HepG2 (cell line): Measurements from ENCODE around the gene BEST2. TPM values are rescaled to one million over a fixed set of nuclear protein-coding genes. Genes with fewer than 3 reads are reported as not detected.
A peak's percentile ranks its signal among the peaks of the same experiment; 100 is the strongest.

Source experiments
- ETV6 ChIP-seq: sonication (generic); formaldehyde crosslinking; conservative IDR thresholded peaks from 2 replicates; pipeline ENCODE4 v1.4.0; 2020; ENCODE audit warnings: missing genetic modification reagents
- IRF1 ChIP-seq: sonication (generic); formaldehyde crosslinking; IDR thresholded peaks from 2 replicates; pipeline ENCODE4 v1.4.0; 2020; ENCODE audit warnings: low read depth, mild to moderate bottlenecking, missing genetic modification reagents
- KAT7 ChIP-seq: IDR thresholded peaks from 2 replicates; pipeline ENCODE4 v1.6.1; 2018; ENCODE audit warnings: borderline replicate concordance, missing compliant biosample characterization
- KMT2A ChIP-seq: sonication (generic); formaldehyde crosslinking; IDR thresholded peaks from 2 replicates; pipeline ENCODE4 v1.4.0; 2020; ENCODE audit warnings: missing genetic modification reagents
- MEIS1 ChIP-seq: sonication (generic); formaldehyde crosslinking; IDR thresholded peaks from 2 replicates; pipeline ENCODE4 v1.9.0; 2021; ENCODE audit warnings: mild to moderate bottlenecking, missing genetic modification reagents, moderate library complexity, borderline replicate concordance
- NCOA5 ChIP-seq: sonication (generic); formaldehyde crosslinking; IDR thresholded peaks from 2 replicates; pipeline ENCODE4 v1.4.0; 2020; ENCODE audit warnings: missing genetic modification reagents
- SIN3B ChIP-seq: fragments of 150-350 bp; IDR thresholded peaks from 2 replicates; pipeline ENCODE4 v1.6.1; 2014; ENCODE audit warnings: low read length
- ZBTB2 ChIP-seq: sonication (generic); formaldehyde crosslinking; IDR thresholded peaks from 2 replicates; pipeline ENCODE4 v1.8.0; 2022; ENCODE audit warnings: low read depth, missing genetic modification reagents
- ZFP41 ChIP-seq: sonication (generic); formaldehyde crosslinking; IDR thresholded peaks from 2 replicates; pipeline ENCODE4 v1.4.0; 2020; ENCODE audit warnings: mild to moderate bottlenecking, missing genetic modification reagents, borderline replicate concordance
- ZHX1 ChIP-seq: sonication (generic); formaldehyde crosslinking; IDR thresholded peaks from 2 replicates; pipeline ENCODE4 v1.8.1; 2022; ENCODE audit warnings: low read depth, mild to moderate bottlenecking, missing genetic modification reagents
- ZMAT3 ChIP-seq: sonication (generic); formaldehyde crosslinking; conservative IDR thresholded peaks from 2 replicates; pipeline ENCODE4 v1.7.0; 2021; ENCODE audit warnings: missing genetic modification reagents
- ZNF160 ChIP-seq: sonication (generic); formaldehyde crosslinking; IDR thresholded peaks from 2 replicates; pipeline ENCODE4 v1.8.0; 2022; ENCODE audit warnings: mild to moderate bottlenecking, inconsistent platforms, missing genetic modification reagents
- ZNF441 ChIP-seq: sonication (generic); formaldehyde crosslinking; IDR thresholded peaks from 2 replicates; pipeline ENCODE4 v1.7.0; 2021; ENCODE audit warnings: missing genetic modification reagents, borderline replicate concordance
- ZNF609 ChIP-seq: sonication (generic); formaldehyde crosslinking; IDR thresholded peaks from 2 replicates; pipeline ENCODE4 v1.4.0; 2020; ENCODE audit warnings: mild to moderate bottlenecking, missing genetic modification reagents, borderline replicate concordance
- ZNF704 ChIP-seq: sonication (generic); formaldehyde crosslinking; IDR thresholded peaks from 2 replicates; pipeline ENCODE4 v1.8.1; 2023; ENCODE audit warnings: mild to moderate bottlenecking, inconsistent platforms, moderate library complexity, missing genetic modification reagents, borderline replicate concordance
- ZSCAN12 ChIP-seq: sonication (generic); formaldehyde crosslinking; IDR thresholded peaks from 2 replicates; pipeline ENCODE4 v1.9.0; 2021; ENCODE audit warnings: mild to moderate bottlenecking, missing genetic modification reagents
- polyA plus RNA-seq, 8 experiments: library from polyadenylated mRNA; depleted of rRNA in 3 of 8; stranded (reverse) in 7 of 8; unstranded in 1 of 8; fragments of >200 nt; fragmentation: Illumina TruSeq in 4 of 8; extraction: Trizol in 4 of 8; gene quantifications; 2 replicates each; pipeline versions ENCODE4 v1.2.1 to v1.2.3, GENCODE V29; 2011 to 2016; ENCODE audit warnings: low read depth in 4 of 8, missing spikeins in 1 of 8, mixed read lengths in 1 of 8; ENCODE audit not compliant: insufficient read depth in 1 of 8
- total RNA-seq, 5 experiments: library from RNA; depleted of rRNA; stranded (reverse); fragments of >200 nt; fragmentation: Illumina TruSeq; extraction: Trizol; gene quantifications; 2 replicates each; pipeline ENCODE4 v1.2.3, GENCODE V29; 2016; ENCODE audit warnings: low read depth in 1 of 5

BEST2 gene
- total and polyA plus RNA-seq, 2 of the 13 experiments (the other 11 are each of a cell fraction or from before 2014, with no cell fraction given), result not detected

GRCh38 chr19:12806242-12807081 is 54.9 kb downstream of the BEST2 start, which contains the start of gene RNASEH2A (continued):
- TF ChIP-seq ZHX1 (CRISPR knock-in tag) (0 out of 2 replicates have a peak, but pooled peaks have one; percentile 39), ZNF704 (0 out of 2 replicates have a peak, but pooled peaks have one; percentile 85), SIN3B (peak; percentile 80), NCOA5 (CRISPR knock-in tag) (no peak), ZNF441 (0 out of 2 replicates have a peak, but pooled peaks have one; percentile 49), ZBTB2 (CRISPR knock-in tag) (peak; percentile 74; the same call in 1 of the 2 replicates), ZMAT3 (CRISPR knock-in tag) (peak; percentile 93), ETV6 (CRISPR knock-in tag) (peak; percentile 59; the same call in 1 of the 2 replicates), KMT2A (peak; percentile 79; the same call in 1 of the 2 replicates), ZFP41 (CRISPR knock-in tag) (peak; percentile 73; the same call in 1 of the 2 replicates), ZNF609 (peak; percentile 48; the same call in 1 of the 2 replicates), KAT7 (CRISPR knock-in tag) (0 out of 2 replicates have a peak, but pooled peaks have one; percentile 48), ZNF160 (CRISPR knock-in tag) (peak; percentile 89; the same call in 1 of the 2 replicates), ZSCAN12 (CRISPR knock-in tag) (peak; percentile 53; the same call in 1 of the 2 replicates), IRF1 (CRISPR knock-in tag) (0 out of 2 replicates have a peak, but pooled peaks have one; percentile 27), MEIS1 (CRISPR knock-in tag) (0 out of 2 replicates have a peak, but pooled peaks have one; percentile 43)
